Measurements from ENCODE around the gene HTR2C.
"Not testable (repeated sequence)": the region's sequence is repeated elsewhere in the genome, so short reads cannot be mapped to it uniquely, and the experiment has no call there.

HTR2C gene

GRCh38 chrX:114583646-114584374 is at the start of gene HTR2C:
Gene HTR2C, plus strand, starts transcription at chrX:114584086. Its CDS starts 142,851 bp downstream, at chrX:114726937.
- no peak for DNase-seq (ENCODE audit: low read depth in 2 of 2)

GRCh38 chrX:114580336-114580735 is 3.5 kb upstream of the HTR2C start:
- DNase-seq (ENCODE audit: low read depth in 2 of 2) = no peak

DNA sequence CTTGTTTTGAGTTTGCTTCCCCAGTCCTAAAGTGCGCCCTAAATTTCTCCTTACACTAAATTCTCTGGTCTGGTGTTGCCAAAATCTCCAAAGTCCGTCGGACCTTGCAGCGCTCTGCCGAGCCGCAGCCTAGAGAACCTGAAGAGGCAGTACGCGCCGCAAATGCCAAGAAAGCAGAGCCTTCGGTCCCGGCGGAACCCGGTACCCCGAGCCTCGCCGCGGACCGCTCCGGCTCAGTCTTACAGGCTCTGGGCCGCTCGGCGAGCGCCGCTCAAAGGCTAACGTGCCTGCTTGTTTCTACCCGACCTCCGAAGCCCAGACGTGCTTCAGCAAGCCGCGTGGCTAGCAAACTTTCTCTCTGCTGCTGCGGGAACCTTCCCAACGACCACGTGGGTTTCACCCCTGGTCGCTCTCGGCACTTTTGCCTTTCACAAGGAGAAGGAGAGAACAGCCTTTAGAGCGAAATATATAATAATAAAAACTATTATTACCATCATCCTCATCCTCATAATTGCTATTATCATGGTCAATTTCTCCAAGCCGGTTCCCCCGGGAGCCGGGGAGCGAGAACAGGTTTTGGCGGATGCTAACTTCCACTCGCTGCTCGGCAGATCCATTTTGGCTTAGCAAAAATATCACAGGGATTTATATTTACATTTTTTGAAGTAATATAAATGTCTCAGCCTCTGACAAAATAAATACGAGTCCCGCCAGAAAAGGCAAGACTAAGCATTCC is 2.2 kb upstream of the HTR2C start:
- no peak for DNase-seq (ENCODE audit: low read depth in 2 of 2)

GRCh38 chrX:114582264-114582632 is 1.6 kb upstream of the HTR2C start:
- no peak for DNase-seq (ENCODE audit: low read depth in 2 of 2)

DNA sequence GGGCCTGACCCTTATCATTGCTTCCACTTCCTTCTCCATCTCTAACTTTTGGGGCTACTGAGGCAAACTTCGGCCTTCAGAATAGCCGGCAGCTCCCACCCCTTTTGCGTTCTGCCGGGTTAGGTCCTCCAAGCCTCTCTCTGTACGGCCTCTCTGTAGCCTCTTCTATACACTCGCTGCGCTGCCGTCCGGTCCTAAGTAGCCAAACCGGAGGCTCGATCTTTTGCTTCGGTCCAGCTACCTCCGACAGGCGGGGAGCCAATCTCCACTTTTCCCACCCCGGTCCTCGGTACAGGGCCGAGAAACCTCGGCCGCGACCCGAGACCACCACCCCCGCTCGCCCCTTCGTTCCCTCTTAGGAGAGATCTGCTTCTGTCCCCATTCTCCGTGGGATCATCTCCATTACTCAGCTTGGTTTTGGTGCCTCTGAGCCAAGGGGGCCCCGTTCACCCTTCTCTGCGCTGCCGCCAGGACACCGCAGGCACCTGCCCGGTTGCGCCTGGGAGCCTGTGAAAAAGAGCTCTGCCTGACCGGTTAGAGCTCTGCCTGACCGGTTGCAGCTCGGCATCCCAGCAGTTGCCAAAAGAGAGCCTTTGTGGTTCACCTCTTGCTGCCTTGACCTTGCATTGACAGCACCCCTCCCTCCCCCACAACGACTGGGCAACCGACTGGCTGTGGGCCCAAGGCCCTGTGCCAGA is 1.0 kb upstream of the HTR2C start:
- no peak for DNase-seq (ENCODE audit: low read depth in 2 of 2)

DNA sequence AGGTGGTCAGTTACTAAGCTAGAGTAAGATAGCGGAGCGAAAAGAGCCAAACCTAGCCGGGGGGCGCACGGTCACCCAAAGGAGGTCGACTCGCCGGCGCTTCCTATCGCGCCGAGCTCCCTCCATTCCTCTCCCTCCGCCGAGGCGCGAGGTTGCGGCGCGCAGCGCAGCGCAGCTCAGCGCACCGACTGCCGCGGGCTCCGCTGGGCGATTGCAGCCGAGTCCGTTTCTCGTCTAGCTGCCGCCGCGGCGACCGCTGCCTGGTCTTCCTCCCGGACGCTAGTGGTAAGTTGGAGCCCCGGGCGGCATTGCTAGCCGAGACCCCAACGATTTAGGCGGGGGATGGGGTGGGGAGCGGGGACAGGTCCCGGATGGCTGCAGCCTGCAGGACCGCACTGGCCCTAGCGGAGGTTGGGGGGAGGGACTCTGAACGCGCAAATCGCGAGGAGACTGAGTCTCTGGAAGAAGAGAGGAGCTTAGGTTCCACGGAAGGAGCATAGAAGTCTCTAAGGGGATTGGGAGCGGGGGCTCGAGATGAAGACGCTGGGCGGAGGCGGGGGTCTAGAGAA is 573 bp downstream of the HTR2C start:
- no peak for DNase-seq (ENCODE audit: low read depth in 2 of 2)

GRCh38 chrX:114584983-114585842 is 1.3 kb downstream of the HTR2C start:
- DNase-seq (ENCODE audit: low read depth in 2 of 2) = no peak

DNA sequence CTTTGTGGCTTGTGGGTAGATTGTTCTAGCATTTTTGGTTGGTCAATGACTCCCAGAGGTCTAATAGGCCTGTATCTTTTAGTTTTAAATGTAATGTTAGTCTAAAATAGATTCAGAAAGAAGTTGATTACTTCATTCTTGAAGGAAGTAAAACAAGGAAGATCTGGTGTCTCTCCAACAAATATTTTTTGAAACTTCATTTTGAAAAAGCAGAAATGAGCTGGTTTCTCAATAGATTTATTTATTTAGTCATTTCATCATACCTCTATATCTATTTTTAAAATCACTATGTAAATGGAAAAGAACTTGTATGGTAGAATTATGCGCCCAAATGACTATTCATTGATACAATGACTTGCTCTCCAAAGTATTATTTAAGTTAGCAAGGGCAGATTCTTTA is 7.2 kb downstream of the HTR2C start:
- DNase-seq (ENCODE audit: low read depth in 2 of 2) = no peak

- DNase-seq (ENCODE audit: low read depth in 2 of 2) = no peak
Observed at GRCh38 chrX:114599305-114599704, 15.4 kb downstream of the HTR2C start.

DNA sequence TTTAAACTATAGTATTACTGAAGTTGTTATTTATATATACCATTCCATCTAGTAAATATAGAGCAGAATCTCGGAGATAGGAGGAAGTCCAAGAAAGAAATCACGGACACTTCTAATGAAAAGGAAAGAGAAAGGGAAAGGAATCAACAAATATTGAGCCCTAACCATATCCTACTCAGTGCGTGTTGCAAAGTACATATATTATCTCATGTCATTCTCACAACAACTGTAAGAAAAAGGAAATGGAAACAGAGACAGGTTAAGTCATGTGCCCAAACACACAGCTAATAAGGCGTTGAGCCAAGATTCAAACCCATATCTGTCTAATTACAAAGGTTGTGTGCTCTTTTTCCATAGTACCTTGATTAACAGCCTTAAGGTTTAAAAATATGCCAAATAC is 16.0 kb downstream of the HTR2C start:
- DNase-seq (ENCODE audit: low read depth in 2 of 2) = no peak

DNA sequence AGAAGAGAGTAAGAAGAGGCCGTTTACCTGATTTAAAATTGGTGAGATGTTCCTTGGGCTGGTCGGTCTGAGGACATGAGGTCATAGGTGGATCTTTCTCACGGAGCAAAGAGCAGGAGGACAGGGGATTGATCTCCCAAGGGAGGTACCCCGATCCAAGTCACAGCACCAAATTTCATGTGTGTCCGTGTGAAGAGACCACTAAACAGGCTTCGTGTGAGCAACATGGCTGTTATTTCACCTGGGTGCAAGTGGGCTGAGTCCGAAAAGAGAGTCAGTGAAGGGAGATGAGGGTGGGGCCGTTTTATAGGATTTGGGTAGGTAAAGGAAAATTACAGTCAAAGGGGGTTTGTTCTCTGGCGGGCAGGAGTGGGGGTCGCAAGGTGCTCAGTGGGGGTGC is 22.7 kb downstream of the HTR2C start:
- DNase-seq (ENCODE audit: low read depth in 2 of 2) = not testable (repeated sequence)

GRCh38 chrX:114611018-114611619 is 27.2 kb downstream of the HTR2C start:
- peak in 1 of 2 donors; percentile 15 for DNase-seq (ENCODE audit: low read depth in 2 of 2)

- DNase-seq (ENCODE audit: low read depth in 2 of 2) = no peak
Observed at GRCh38 chrX:114615765-114616164, 31.9 kb downstream of the HTR2C start.

GRCh38 chrX:114619874-114620273 is 36.0 kb downstream of the HTR2C start:
- no peak for DNase-seq (ENCODE audit: low read depth in 2 of 2)

- DNase-seq (ENCODE audit: low read depth in 2 of 2) = no peak
Observed at GRCh38 chrX:114626323-114626722, 42.4 kb downstream of the HTR2C start.

GRCh38 chrX:114635986-114636385 is 52.1 kb downstream of the HTR2C start:
- DNase-seq (ENCODE audit: low read depth in 2 of 2) = no peak

- no peak for DNase-seq (ENCODE audit: low read depth in 2 of 2)
Observed at GRCh38 chrX:114650351-114650750, 66.5 kb downstream of the HTR2C start.

- DNase-seq (ENCODE audit: low read depth in 2 of 2) = no peak
Observed at GRCh38 chrX:114675365-114675764, 91.5 kb downstream of the HTR2C start.

DNA sequence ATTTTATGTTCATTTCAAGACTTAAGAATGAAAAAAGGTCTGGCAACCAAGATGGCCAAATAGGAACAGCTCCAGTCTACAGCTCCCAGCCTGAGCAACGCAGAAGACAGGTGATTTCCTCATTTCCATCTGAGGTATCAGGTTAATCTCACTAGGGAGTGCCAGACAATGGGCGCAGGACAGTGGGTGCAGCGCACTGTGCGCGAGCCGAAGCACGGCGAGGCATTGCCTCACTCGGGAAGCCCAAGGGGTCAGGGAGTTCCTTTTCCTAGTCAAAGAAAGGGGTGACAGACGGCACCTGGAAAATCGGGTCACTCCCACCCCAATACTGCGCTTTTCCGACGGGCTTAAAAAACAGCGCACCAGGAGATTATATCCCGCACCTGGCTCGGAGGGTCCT is 116.6 kb downstream of the HTR2C start:
- not testable (repeated sequence) for DNase-seq (ENCODE audit: low read depth in 2 of 2)

- no peak for DNase-seq (ENCODE audit: low read depth in 2 of 2)
Observed at GRCh38 chrX:114709406-114709805, 125.5 kb downstream of the HTR2C start.

- DNase-seq (ENCODE audit: low read depth in 2 of 2) = no peak
Observed at GRCh38 chrX:114710571-114710970, 126.7 kb downstream of the HTR2C start.

Data from activated CD4-positive, alpha-beta T cell treated with anti-CD3 and anti-CD28 coated beads for 24 hours (primary cell).